ENCODE data around the gene PGBD1. TPM values are rescaled to one million over a fixed set of nuclear protein-coding genes. Genes with fewer than 3 reads are reported as not detected.

Gene PGBD1
- 4.1 and 5.0 TPM in 2 replicates for total RNA-seq

GRCh38 chr6:28281288-28282064, at the start of gene PGBD1:
Gene PGBD1 (plus strand): TSS chr6:28281572. CDS start chr6:28283814, 2,242 bp downstream.
- peak; percentile 81 to 86 for DNase-seq (ENCODE audit: low read depth in 2 of 2)

- DNase-seq (ENCODE audit: low read depth in 2 of 2): no peak
Measured at GRCh38 chr6:28232785-28233184, 48.6 kb upstream of the PGBD1 start.

GRCh38 chr6:28235912-28236452, 45.4 kb upstream of the PGBD1 start:
- DNase-seq (ENCODE audit: low read depth in 2 of 2): no peak

- no peak for DNase-seq (ENCODE audit: low read depth in 2 of 2)
Measured at GRCh38 chr6:28239636-28240035, 41.7 kb upstream of the PGBD1 start.

GRCh38 chr6:28240471-28240870, 40.9 kb upstream of the PGBD1 start:
- no peak for DNase-seq (ENCODE audit: low read depth in 2 of 2)

- no peak for DNase-seq (ENCODE audit: low read depth in 2 of 2)
Measured at GRCh38 chr6:28243946-28244345, 37.4 kb upstream of the PGBD1 start.

GRCh38 chr6:28245206-28245941, 36.0 kb upstream of the PGBD1 start:
- no peak for DNase-seq (ENCODE audit: low read depth in 2 of 2)

- DNase-seq (ENCODE audit: low read depth in 2 of 2): no peak
Measured at GRCh38 chr6:28248916-28249315, 32.5 kb upstream of the PGBD1 start.

- no peak for DNase-seq (ENCODE audit: low read depth in 2 of 2)
Measured at GRCh38 chr6:28250747-28251146, 30.6 kb upstream of the PGBD1 start.

- DNase-seq (ENCODE audit: low read depth in 2 of 2): peak; percentile 5 to 47
Measured at GRCh38 chr6:28251661-28252008, 29.7 kb upstream of the PGBD1 start.

- peak; percentile 77 to 92 for DNase-seq (ENCODE audit: low read depth in 2 of 2)
Measured at GRCh38 chr6:28252009-28252975, 29.1 kb upstream of the PGBD1 start, which contains the start of gene ZKSCAN4. Gene ZKSCAN4 (minus strand): TSS chr6:28252269. CDS start chr6:28251980, 289 bp downstream.

GRCh38 chr6:28254121-28254519, 27.3 kb upstream of the PGBD1 start:
- no peak for DNase-seq (ENCODE audit: low read depth in 2 of 2)

- no peak for DNase-seq (ENCODE audit: low read depth in 2 of 2)
Measured at GRCh38 chr6:28257042-28257441, 24.3 kb upstream of the PGBD1 start.

- DNase-seq (ENCODE audit: low read depth in 2 of 2): peak; percentile 50 to 72
Measured at GRCh38 chr6:28258877-28259777, 22.2 kb upstream of the PGBD1 start, which contains the start of gene NKAPL. Gene NKAPL (plus strand): TSS chr6:28259297. CDS start chr6:28259372, 75 bp downstream.

GRCh38 chr6:28263922-28264321, 17.4 kb upstream of the PGBD1 start:
- DNase-seq (ENCODE audit: low read depth in 2 of 2): no peak

GRCh38 chr6:28264834-28265401, 16.5 kb upstream of the PGBD1 start:
- DNase-seq (ENCODE audit: low read depth in 2 of 2): no peak

GRCh38 chr6:28266563-28266961, 14.8 kb upstream of the PGBD1 start:
- no peak for DNase-seq (ENCODE audit: low read depth in 2 of 2)

- peak; percentile 77 to 91 for DNase-seq (ENCODE audit: low read depth in 2 of 2)
Measured at GRCh38 chr6:28266962-28267694, 14.2 kb upstream of the PGBD1 start, which contains the start of gene ZSCAN26. Gene ZSCAN26 (plus strand): TSS chr6:28267143. CDS start chr6:28271920, 4,777 bp downstream.

GRCh38 chr6:28267695-28268059, 13.7 kb upstream of the PGBD1 start:
- DNase-seq (ENCODE audit: low read depth in 2 of 2): no peak
